Heart right ventricle (tissue), 16 donors: ENCODE data around the gene TULP1. TPM values are rescaled to one million over a fixed set of nuclear protein-coding genes. Genes with fewer than 3 reads are reported as not detected.

Experiments
- ATAC-seq, 8 donors: fragments of 200-7000 bp; cut with Tn5 transposase; one replicate each; pipeline ENCODE4 v1.9.1; 2020; ENCODE audit warnings: mild to moderate bottlenecking in 8 of 8, moderate library complexity in 8 of 8, moderate number of reproducible peaks in 1 of 8
- DNase-seq, 2 donors: peaks; one replicate each; pipeline ENCODE4 v3.0.0-alpha.2; 2020
- H3K27ac ChIP-seq, 10 donors: fragments of 200-600 bp; sonication (generic) in 2 of 10; one replicate each; pipeline versions ENCODE4 v1.5.0 to v1.8.0; 2020 to 2022; ENCODE audit warnings: mild to moderate bottlenecking in 3 of 10
- H3K27me3 ChIP-seq, 7 donors: fragments of 200-600 bp; one replicate each; pipeline ENCODE4 v1.8.0; 2021 to 2022; ENCODE audit warnings: mild to moderate bottlenecking in 2 of 7
- H3K36me3 ChIP-seq, 9 donors: fragments of 200-600 bp; sonication (generic) in 1 of 9; one replicate each; pipeline versions ENCODE4 v1.5.0 to v1.8.0; 2020 to 2022; ENCODE audit warnings: mild to moderate bottlenecking in 2 of 9
- H3K4me1 ChIP-seq, 9 donors: fragments of 200-600 bp; sonication (generic) in 1 of 9; one replicate each; pipeline versions ENCODE4 v1.5.0 to v1.8.0; 2020 to 2022; ENCODE audit warnings: mild to moderate bottlenecking in 4 of 9
- H3K4me3 ChIP-seq, 10 donors: fragments of 200-600 bp; sonication (generic) in 2 of 10; one replicate each; pipeline versions ENCODE4 v1.5.0 to v1.8.0; 2020 to 2022; ENCODE audit warnings: mild to moderate bottlenecking in 7 of 10, moderate library complexity in 2 of 10
- H3K9me3 ChIP-seq, 11 donors: fragments of 200-600 bp in 10 of 11; sonication (generic) in 2 of 11; one replicate each; pipeline versions ENCODE4 v1.5.0 to v1.8.0; 2013 to 2022; ENCODE audit warnings: mild to moderate bottlenecking in 2 of 11, control low read depth in 1 of 11, moderate library complexity in 1 of 11
- CTCF ChIP-seq, 9 donors: fragments of 200-600 bp; sonication (generic) in 2 of 9; IDR thresholded peaks; one replicate each; pipeline versions ENCODE4 v1.5.0 to v1.8.0; 2021 to 2022; ENCODE audit warnings: antibody characterized with exemption in 9 of 9, mild to moderate bottlenecking in 5 of 9, moderate library complexity in 1 of 9
- WGBS, 2 donors: extraction: QIAGEN DNeasy Blood & Tissue Kit; methylation state at CpG; one replicate each; pipeline ENCODE4 v1.1.7; 2013; ENCODE audit warnings: inconsistent platforms in 1 of 2; 5-methylcytosine and 5-hydroxymethylcytosine counted together
- intact Hi-C, 10 donors: fragments of 100-400 bp; cut with DNase I; formaldehyde crosslinking; loops; one replicate each; pipeline versions ENCODE4 v1.11.1 to v1.14.2; 2022
- polyA plus RNA-seq, 2 donors: library from polyadenylated mRNA; stranded (reverse); fragments of 200-250 nt; gene quantifications; one replicate each; pipeline ENCODE4 v1.2.3, GENCODE V29; 2013
- total RNA-seq, 10 donors: library from RNA; stranded (reverse); fragmentation: NEBNext Ultra II Directional in 3 of 10; extraction: Animal tissue kit (Norgen Biotek cat#: 25700) in 3 of 10; gene quantifications; one replicate each; pipeline versions ENCODE4 v1.2.1 to v1.2.4, GENCODE V29; 2021 to 2023
- donor health status: Arrhythmogenic right ventricular cardiomyopathy.
- donor health status: ischemic (EF 13 %, LVEDD 7.1; RV severe dilation, severe dysfunction).
- donor health status: healthy with polysubstance abuse.
- donor health status: DM: no; HTN: yes; CAD: no.
- donor health status: DM: no; HTN: no; CAD: no.
- donor health status: ischemic (EF 25% LVEDD 6.9; RV normal size, moderate dysfunction).
- donor health status: ischemic (EF 25% LVEDD 5.7; RV mildly dilated, moderate dysfunction).
- donor health status: healthy.
- donor health status: DM: yes; HTN: yes; CAD: no.
- donor health status: Ischemic cardiomyopathy.
- donor health status: ischemic (EF 35%, LVEDD 5.7; RV mildly dilated, moderate dysfunction).
- donor health status: nonischemic (EF 11% LVEDD 7.7; RV severe dilation, severe dysfunction).
- donor health status: DM: yes; HTN: yes; CAD: no.
- donor health status: PGD.
- donor health status: ischemic (EF 29% LVEDD 5.4; RV normal size, mild dysfunction).
- donor health status: nonischemic (EF 23%, LVEDD 6.1; RV moderate dilation, normal function).

TULP1 gene
- total and polyA plus RNA-seq, 12 donors, result 0.03 to 0.15 TPM; not detected in 10

- H3K27me3 ChIP-seq, result no peaks in the 10 kb centered on the region
- no peak for TF ChIP-seq CTCF (IDR thresholded peaks at IDR 0.05)
- no peaks in the 10 kb centered on the region for H3K9me3 ChIP-seq
- peaks cover 0 to 19% (median 3%) of the 10 kb centered on the region in 9 donors for H3K36me3 ChIP-seq
- ATAC-seq (peak; percentile 95 to 98 (median 96)), DNase-seq (peak; percentile 94 to 97)
- H3K4me3 ChIP-seq, result peak within 1 kb of the TSS; percentile 2 to 79 (median 66)
- peaks cover 3 to 44% (median 29%) of the 10 kb centered on the region in 9 donors for H3K4me1 ChIP-seq
- intact Hi-C loops, result loop anchor here in 3 of 10 donors (1.0 to 5.0 kb wide), 2 partner anchors 110 to 155 kb away; partner anchors contain the start of genes DEF6 (in 3 of the 3) and PPARD (in 1 of the 3)
- H3K27ac ChIP-seq, result peak within 1 kb of the TSS; percentile 14 to 86 (median 74)
- 1% methylated on average over 75 to 87 of the region's 87 CpGs for WGBS, 2 donors
Observed at GRCh38 chr6:35452183-35453090, 60.3 kb downstream of the TULP1 start, which contains the start of gene FANCE. TSS of gene FANCE (plus strand) at chr6:35452338. CDS start at chr6:35452546, 208 bp downstream.

- 12 to 19% methylated on average over 20 of the region's 20 CpGs for WGBS, 2 donors
- intact Hi-C loops, result loop anchor here in 4 of 10 donors (1.0 to 5.0 kb wide), 3 partner anchors 109 to 154 kb away; partner anchors contain the start of genes DEF6 (in 3 of the 4) and PPARD (in 2 of the 4)
- peaks cover 0 to 14% (median 0%) of the 10 kb centered on the region in 9 donors for H3K36me3 ChIP-seq
- ATAC-seq, result peak in 4 of 8 donors; percentile 1 to 18 (median 13)
- DNase-seq, result peak in 1 of 2 donors; percentile 43
- no peaks in the 10 kb centered on the region for H3K27me3 ChIP-seq
- H3K4me3 ChIP-seq, result peak overlapping the region in 9 of 10 donors; percentile 55 to 79 (median 68)
- no peak for TF ChIP-seq CTCF (IDR thresholded peaks at IDR 0.05)
- peak overlapping the region in 9 of 10 donors; percentile 50 to 86 (median 78) for H3K27ac ChIP-seq
- H3K9me3 ChIP-seq, result no peaks in the 10 kb centered on the region
- peaks cover 3 to 44% (median 29%) of the 10 kb centered on the region in 9 donors for H3K4me1 ChIP-seq
Observed at GRCh38 chr6:35451354-35452182, 61.1 kb downstream of the TULP1 start.

GRCh38 chr6:35449287-35449881, 63.3 kb downstream of the TULP1 start:
- peak; percentile 63 to 85 (median 74) for TF ChIP-seq CTCF (IDR thresholded peaks at IDR 0.05)

More at GRCh38 chr6:35449287-35449881, 63.3 kb downstream of the TULP1 start:
- Histone ChIP-seq H3K27ac (no peak overlapping the region), H3K4me3 (no peak overlapping the region), H3K9me3 (no peaks in the 10 kb centered on the region), H3K27me3 (no peaks in the 10 kb centered on the region), H3K4me1 (peaks cover 3 to 37% (median 25%) of the 10 kb centered on the region in 9 donors), H3K36me3 (no peaks in the 10 kb centered on the region)
- intact Hi-C loops, result loop anchor here in 8 of 10 donors (1.0 to 5.0 kb wide), 3 partner anchors 107 to 152 kb away; partner anchors contain the start of genes PPARD (in 7 of the 8) and DEF6 (in 1 of the 8)
- ATAC-seq (peak; percentile 46 to 68 (median 62)), DNase-seq (no peak)
- WGBS, 2 donors, result 35 to 37% methylated on average over 14 of the region's 14 CpGs
